Stimulated activated naive B cell treated with anti-CD40 and anti-IgM and Interleukin-4, amounts not matched to agents 10 μg/mL and 1 μg/mL and 100 μg/mL, for 72 hours (primary cell): Measurements from ENCODE around the gene ADIPOQ.
A peak's percentile ranks its signal among the peaks of the same experiment; 100 is the strongest.
"Not testable (repeated sequence)": the region's sequence is repeated elsewhere in the genome, so short reads cannot be mapped to it uniquely, and the experiment has no call there.

Source experiments
- ATAC-seq, 2 donors: fragments of 150-1000 bp; cut with Tn5 transposase; replicated peaks; 2 replicates each; pipeline ENCODE4 v1.10.0; 2021; ENCODE audit warnings: moderate library complexity in 1 of 2
- DNase-seq: peaks from one replicate; pipeline ENCODE4 v3.0.0; 2021
- H3K27ac Mint-ChIP-seq: one replicate; pipeline ENCODE4 v1.8.0; 2022; ENCODE audit warnings: mild to moderate bottlenecking, mixed read lengths
- H3K27me3 Mint-ChIP-seq, 2 donors: one replicate each; pipeline ENCODE4 v1.8.0; 2022; ENCODE audit warnings: mixed read lengths in 2 of 2
- H3K36me3 Mint-ChIP-seq, 2 donors: one replicate each; pipeline ENCODE4 v1.8.0; 2022; ENCODE audit warnings: mixed read lengths in 2 of 2, mild to moderate bottlenecking in 1 of 2
- H3K4me1 Mint-ChIP-seq, 2 donors: one replicate each; pipeline ENCODE4 v1.8.0; 2022; ENCODE audit warnings: mixed read lengths in 2 of 2, mild to moderate bottlenecking in 1 of 2
- H3K4me3 Mint-ChIP-seq, 2 donors: one replicate each; pipeline ENCODE4 v1.8.0; 2022; ENCODE audit warnings: mild to moderate bottlenecking in 2 of 2, mixed read lengths in 2 of 2, moderate library complexity in 1 of 2
- H3K9me3 Mint-ChIP-seq, 2 donors: one replicate each; pipeline ENCODE4 v1.8.0; 2022; ENCODE audit warnings: mixed read lengths in 2 of 2, mild to moderate bottlenecking in 1 of 2

The ADIPOQ gene

DNA sequence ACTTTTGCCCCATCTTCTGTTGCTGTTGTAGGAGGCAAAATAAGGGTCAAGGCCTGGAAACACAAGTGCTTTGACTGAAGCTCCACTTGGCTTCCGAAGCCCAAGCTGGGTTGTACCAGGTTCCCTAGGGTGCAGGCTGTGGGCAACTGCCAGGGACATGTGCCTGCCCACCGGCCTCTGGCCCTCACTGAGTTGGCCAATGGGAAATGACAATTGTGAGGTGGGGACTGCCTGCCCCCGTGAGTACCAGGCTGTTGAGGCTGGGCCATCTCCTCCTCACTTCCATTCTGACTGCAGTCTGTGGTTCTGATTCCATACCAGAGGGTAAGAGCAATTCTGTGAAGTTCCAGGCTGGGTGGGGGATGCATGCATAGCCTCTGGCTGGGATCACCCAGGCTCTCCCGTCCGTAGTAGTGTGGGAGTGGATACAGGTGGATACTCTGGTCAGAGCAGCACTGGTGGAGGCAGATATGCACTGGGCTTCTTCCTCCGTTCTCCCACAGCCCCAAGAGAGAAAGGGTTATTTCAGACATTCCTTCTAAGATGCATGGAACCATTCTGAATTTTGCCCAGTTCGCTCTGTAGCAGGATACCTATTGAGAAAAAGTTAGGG is at the start of gene ADIPOQ:
Gene ADIPOQ (plus strand): TSS at position 285 of the 613 bp plus-strand sequence. CDS start 10,349 bp downstream, outside the sequence.
- Mint-ChIP-seq H3K36me3 (no peaks in the 10 kb centered on the region), H3K4me3 (no peak within 1 kb of the TSS), H3K27ac (no peak within 1 kb of the TSS), H3K4me1 (no peaks in the 10 kb centered on the region), H3K9me3 (no peaks in the 10 kb centered on the region), H3K27me3 (peaks cover 17 to 41% of the 10 kb centered on the region in 2 donors)
- DNase-seq (no peak), ATAC-seq (no peak)

DNA sequence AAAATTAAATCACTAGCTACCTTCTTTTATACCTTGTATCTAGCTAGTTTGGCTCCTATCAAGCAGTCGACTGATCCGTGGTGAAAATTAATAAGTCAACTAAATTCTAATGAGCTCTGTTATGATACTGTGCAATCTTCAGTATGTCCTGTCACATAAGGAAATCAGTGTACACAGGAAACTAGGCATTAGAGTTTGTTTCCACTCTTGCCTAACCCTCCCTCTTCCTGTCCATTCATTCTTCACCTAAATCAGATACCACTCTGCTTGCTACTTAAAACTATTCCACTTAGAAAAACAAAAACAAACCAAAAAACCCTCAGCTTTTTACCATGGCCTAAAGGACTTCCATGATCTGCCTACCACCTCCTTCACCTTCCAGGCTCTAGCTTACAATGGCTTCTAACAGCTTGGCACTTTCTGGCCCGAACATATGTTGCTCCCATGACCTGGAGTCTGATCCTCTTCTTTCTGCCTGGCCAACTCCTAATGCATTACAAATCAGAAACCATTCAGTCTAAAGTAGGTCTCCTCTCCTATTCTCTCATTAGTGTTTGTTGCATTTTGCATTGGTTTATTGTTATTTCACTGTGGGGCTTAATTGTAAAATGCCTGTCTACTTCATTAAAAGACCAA is 44.2 kb upstream of the ADIPOQ start:
- peaks cover 0 to 4% of the 10 kb centered on the region in 2 donors for H3K4me1 Mint-ChIP-seq

DNA sequence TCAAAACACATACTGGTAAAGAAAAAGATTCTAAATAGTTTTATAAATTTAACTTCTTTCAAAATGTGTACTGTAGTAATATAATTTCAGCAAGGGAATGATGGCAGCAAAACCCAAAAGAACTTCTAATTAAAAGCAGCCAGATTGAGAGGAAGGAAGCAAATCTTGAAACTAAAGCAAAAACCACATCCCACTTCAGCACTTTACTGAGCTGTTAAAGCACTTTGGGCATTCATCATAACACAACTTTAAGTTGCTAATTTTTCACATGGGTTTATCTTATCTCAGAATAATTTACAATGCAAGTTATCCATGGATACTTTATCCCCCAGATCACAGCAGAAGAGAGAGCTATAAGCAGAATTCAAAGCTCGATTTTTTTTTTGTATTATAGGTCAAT is 42.2 kb upstream of the ADIPOQ start:
- ATAC-seq: no peak
- Mint-ChIP-seq H3K9me3 (no peaks in the 10 kb centered on the region), H3K27me3 (no peaks in the 10 kb centered on the region), H3K27ac (no peak overlapping the region), H3K36me3 (peaks cover 23 to 31% of the 10 kb centered on the region in 2 donors), H3K4me3 (no peak overlapping the region), H3K4me1 (peaks cover 0 to 4% of the 10 kb centered on the region in 2 donors)
- no peak for DNase-seq

More for the DNA sequence above, 44.2 kb upstream of the ADIPOQ start:
- no peaks in the 10 kb centered on the region for H3K9me3 Mint-ChIP-seq
- H3K36me3 Mint-ChIP-seq: peaks cover 24 to 43% of the 10 kb centered on the region in 2 donors
- ATAC-seq (no peak), DNase-seq (no peak)
- H3K27ac Mint-ChIP-seq: no peak overlapping the region
- H3K4me3 Mint-ChIP-seq: no peak overlapping the region
- H3K27me3 Mint-ChIP-seq: no peaks in the 10 kb centered on the region

GRCh38 chr3:186802701-186803100 is 39.8 kb upstream of the ADIPOQ start:
- H3K4me1 Mint-ChIP-seq: peaks cover 9% of the 10 kb centered on the region in 2 donors
- DNase-seq: no peak
- no peak overlapping the region for H3K27ac Mint-ChIP-seq
- no peak overlapping the region for H3K4me3 Mint-ChIP-seq
- H3K27me3 Mint-ChIP-seq: no peaks in the 10 kb centered on the region
- H3K9me3 Mint-ChIP-seq: no peaks in the 10 kb centered on the region
- peaks cover 9 to 19% of the 10 kb centered on the region in 2 donors for H3K36me3 Mint-ChIP-seq
- no peak for ATAC-seq

GRCh38 chr3:186803447-186803846 is 39.1 kb upstream of the ADIPOQ start:
- H3K4me3 Mint-ChIP-seq, H3K27ac Mint-ChIP-seq, ATAC-seq, H3K4me1 Mint-ChIP-seq, H3K9me3 Mint-ChIP-seq, H3K27me3 Mint-ChIP-seq, DNase-seq: not testable (repeated sequence)
- H3K36me3 Mint-ChIP-seq: peaks cover 7 to 16% of the 10 kb centered on the region in 2 donors

DNA sequence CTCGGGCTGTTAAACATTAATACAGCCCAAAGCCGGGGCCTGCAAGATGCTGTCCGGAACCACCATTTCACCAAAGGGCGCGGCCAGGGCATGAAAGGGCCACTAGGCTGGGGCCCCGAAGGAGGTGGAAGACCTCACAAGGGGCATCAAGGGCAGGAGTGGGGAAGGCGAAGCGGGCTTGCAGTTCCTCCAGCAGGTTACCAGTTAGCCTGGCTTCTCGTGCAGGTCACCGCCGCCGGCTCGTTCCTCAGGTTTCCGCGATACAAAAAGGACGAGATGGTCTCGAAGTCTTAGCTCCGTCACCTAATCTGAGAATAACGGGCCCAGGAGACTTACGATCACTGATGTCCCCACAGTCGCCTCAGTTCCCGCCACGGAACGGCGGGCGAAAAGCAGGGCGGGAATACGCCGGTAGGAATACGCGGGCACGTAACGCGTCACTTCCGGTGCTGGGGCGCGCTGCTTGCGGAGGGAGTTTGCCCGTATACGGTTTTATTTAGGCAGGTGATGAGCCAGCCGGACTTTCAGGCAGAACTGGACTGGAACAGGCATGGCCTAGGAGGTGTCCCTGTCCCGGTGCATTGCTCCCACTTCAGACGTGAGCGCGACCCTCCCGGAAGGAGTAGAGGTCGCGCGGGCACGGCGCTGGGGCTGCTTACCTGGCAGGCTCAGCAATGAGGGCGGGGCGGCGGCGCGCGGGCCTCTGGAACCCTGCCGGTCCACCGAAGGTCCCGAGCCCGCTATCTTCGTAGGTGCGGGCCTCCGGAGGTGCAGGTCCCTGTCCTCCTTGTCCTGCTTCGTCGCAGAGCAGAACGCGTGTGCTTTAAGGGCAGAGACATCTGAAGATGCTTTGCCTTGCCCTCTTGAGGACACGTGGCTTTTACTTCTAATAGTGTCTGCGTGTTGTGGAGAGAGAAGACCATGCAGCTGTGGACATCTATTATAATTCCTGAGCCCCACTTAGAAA is 36.1 kb upstream of the ADIPOQ start, which contains the start of gene RFC4:
Gene RFC4 (minus strand): TSS at position 394 of the 967 bp plus-strand sequence. CDS start 1,769 bp downstream, outside the sequence.
- DNase-seq (peak; percentile 79), ATAC-seq (peak; percentile 91 to 93)
- peaks cover 5 to 9% of the 10 kb centered on the region in 2 donors for H3K4me1 Mint-ChIP-seq
- H3K4me3 Mint-ChIP-seq: peak within 1 kb of the TSS; percentile 90
- H3K27me3 Mint-ChIP-seq: no peaks in the 10 kb centered on the region
- H3K27ac Mint-ChIP-seq: peak within 1 kb of the TSS; percentile 93
- peaks cover 2 to 8% of the 10 kb centered on the region in 2 donors for H3K36me3 Mint-ChIP-seq
- no peaks in the 10 kb centered on the region for H3K9me3 Mint-ChIP-seq

- ATAC-seq (peak in 1 of 2 donors; percentile 11), DNase-seq (no peak)
- H3K4me1 Mint-ChIP-seq: peaks cover 5 to 9% of the 10 kb centered on the region in 2 donors
Measured at GRCh38 chr3:186807231-186807630, 35.3 kb upstream of the ADIPOQ start.

DNA sequence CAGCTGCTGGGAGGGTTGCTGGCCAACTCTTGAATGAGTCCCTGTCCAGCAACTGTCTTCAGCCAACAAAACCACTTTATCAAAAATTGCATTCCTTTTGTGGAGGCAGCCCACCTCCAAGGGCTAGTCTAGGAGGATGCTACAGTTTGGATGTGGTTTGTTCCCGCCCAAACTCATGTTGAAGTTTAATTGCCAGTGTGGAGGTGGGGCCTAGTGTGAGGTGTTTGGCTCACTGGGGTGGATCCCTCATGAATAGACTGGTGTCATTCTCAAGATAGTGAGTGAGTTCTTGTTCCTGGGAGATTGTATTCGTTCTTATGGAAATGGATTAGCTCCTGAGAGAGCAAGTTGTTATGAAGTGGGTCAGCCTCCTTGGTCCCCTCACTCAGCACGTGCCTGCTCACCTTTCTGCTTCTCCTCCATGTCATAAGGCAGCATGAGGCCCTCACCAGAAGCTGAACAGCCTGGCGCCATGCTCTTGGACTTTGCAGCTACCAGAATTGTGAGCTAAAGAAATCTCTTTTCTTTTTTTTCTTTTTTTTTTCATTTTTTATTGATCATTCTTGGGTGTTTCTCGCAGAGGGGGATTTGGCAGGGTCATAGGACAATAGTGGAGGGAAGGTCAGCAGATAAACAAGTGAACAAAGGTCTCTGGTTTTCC is 32.0 kb upstream of the ADIPOQ start:
- DNase-seq: no peak
- H3K4me3 Mint-ChIP-seq: no peak overlapping the region
- ATAC-seq: no peak
- peaks cover 3 to 19% of the 10 kb centered on the region in 2 donors for H3K27me3 Mint-ChIP-seq
- H3K36me3 Mint-ChIP-seq: no peaks in the 10 kb centered on the region
- no peaks in the 10 kb centered on the region for H3K9me3 Mint-ChIP-seq
- no peak overlapping the region for H3K27ac Mint-ChIP-seq
- H3K4me1 Mint-ChIP-seq: peaks cover 5 to 9% of the 10 kb centered on the region in 2 donors

More at GRCh38 chr3:186807231-186807630, 35.3 kb upstream of the ADIPOQ start:
- Mint-ChIP-seq H3K27me3 (peaks cover 3 to 4% of the 10 kb centered on the region in 2 donors), H3K27ac (peak overlapping the region; percentile 93), H3K9me3 (no peaks in the 10 kb centered on the region), H3K4me3 (peak overlapping the region; percentile 90), H3K36me3 (peaks cover 2 to 8% of the 10 kb centered on the region in 2 donors)

- H3K27ac Mint-ChIP-seq, H3K9me3 Mint-ChIP-seq, H3K4me1 Mint-ChIP-seq, H3K4me3 Mint-ChIP-seq, ATAC-seq, H3K36me3 Mint-ChIP-seq, DNase-seq: not testable (repeated sequence)
- H3K27me3 Mint-ChIP-seq: peaks cover 3 to 19% of the 10 kb centered on the region in 2 donors
Measured at GRCh38 chr3:186811313-186811712, 31.2 kb upstream of the ADIPOQ start.

DNA sequence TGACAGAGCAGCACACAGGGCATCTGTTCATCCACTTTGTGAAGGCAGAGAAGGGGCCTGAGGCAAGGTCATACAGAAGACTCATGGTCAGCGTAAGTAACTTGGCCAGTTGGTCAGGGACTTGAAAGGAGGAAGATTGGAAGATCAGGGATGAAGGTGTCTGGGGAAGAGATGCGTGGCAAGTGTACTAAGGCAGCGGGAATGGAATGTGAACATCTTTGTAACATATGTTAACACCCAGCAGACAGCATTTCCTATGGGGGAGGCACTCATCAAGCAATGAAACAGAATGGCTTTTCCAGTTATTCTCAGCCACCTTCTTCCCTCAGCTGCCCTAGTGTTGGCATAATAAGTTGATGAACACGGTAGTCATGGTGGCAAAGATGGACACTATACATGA is 28.4 kb upstream of the ADIPOQ start:
- no peak overlapping the region for H3K4me3 Mint-ChIP-seq
- H3K27me3 Mint-ChIP-seq: peaks cover 3 to 19% of the 10 kb centered on the region in 2 donors
- peaks cover 0 to 2% of the 10 kb centered on the region in 2 donors for H3K36me3 Mint-ChIP-seq
- H3K9me3 Mint-ChIP-seq: no peaks in the 10 kb centered on the region
- ATAC-seq (no peak), DNase-seq (no peak)
- H3K4me1 Mint-ChIP-seq: no peaks in the 10 kb centered on the region
- H3K27ac Mint-ChIP-seq: no peak overlapping the region

- no peak for ATAC-seq
- H3K27ac Mint-ChIP-seq: no peak overlapping the region
- H3K9me3 Mint-ChIP-seq: no peaks in the 10 kb centered on the region
- DNase-seq: no peak
- H3K4me1 Mint-ChIP-seq: no peaks in the 10 kb centered on the region
- H3K4me3 Mint-ChIP-seq: no peak overlapping the region
- peaks cover 3 to 19% of the 10 kb centered on the region in 2 donors for H3K27me3 Mint-ChIP-seq
- peaks cover 0 to 2% of the 10 kb centered on the region in 2 donors for H3K36me3 Mint-ChIP-seq
Measured at GRCh38 chr3:186815435-186815834, 27.1 kb upstream of the ADIPOQ start.

- peaks cover 0 to 6% of the 10 kb centered on the region in 2 donors for H3K27me3 Mint-ChIP-seq
- H3K27ac Mint-ChIP-seq: no peak overlapping the region
- no peak overlapping the region for H3K4me3 Mint-ChIP-seq
- DNase-seq: no peak
- no peaks in the 10 kb centered on the region for H3K4me1 Mint-ChIP-seq
- peaks cover 0 to 2% of the 10 kb centered on the region in 2 donors for H3K36me3 Mint-ChIP-seq
- H3K9me3 Mint-ChIP-seq: no peaks in the 10 kb centered on the region
- ATAC-seq: no peak
Measured at GRCh38 chr3:186818516-186818915, 24.0 kb upstream of the ADIPOQ start.

GRCh38 chr3:186818956-186819355 is 23.6 kb upstream of the ADIPOQ start:
- Mint-ChIP-seq H3K4me3 (no peak overlapping the region), H3K27ac (no peak overlapping the region), H3K9me3 (no peaks in the 10 kb centered on the region), H3K27me3 (peaks cover 0 to 3% of the 10 kb centered on the region in 2 donors), H3K36me3 (peaks cover 0 to 2% of the 10 kb centered on the region in 2 donors), H3K4me1 (no peaks in the 10 kb centered on the region)
- no peak for ATAC-seq
- no peak for DNase-seq
